PC-9 (cell line): ENCODE results near the gene CDADC1. TPM values are rescaled to one million over a fixed set of nuclear protein-coding genes. Genes with fewer than 3 reads are reported as not detected.

Experiments
- BruUV-seq: library from RNA; stranded (reverse); fragments of 400-500 nt; replicated peaks from 2 replicates; lab custom pipeline; 2021; lab: Mats Ljungman, UMichigan
- CTCF ChIA-PET: fragments of 300-600 bp; sonication (Branson Sonifier 250); formaldehyde crosslinking; loops from one replicate; lab custom pipeline; 2022; ENCODE audit warnings: antibody characterized with exemption; lab: Charles Lee
- POLR2A ChIA-PET: fragments of 300-600 bp; sonication (Branson Sonifier 250); formaldehyde crosslinking; loops from one replicate; lab custom pipeline; 2022; ENCODE audit warnings: antibody characterized with exemption; ENCODE audit not compliant: unreplicated experiment; lab: Charles Lee
- DNase-seq, 2 experiments: peaks; one replicate each; pipeline versions ENCODE4 v3.0.0 to v3.0.0-alpha.2; 2015 to 2022; ENCODE audit warnings: mixed read lengths in 1 of 2
- H2AFZ ChIP-seq: fragments of 200-600 bp; sonication (generic); 2 replicates; pipeline ENCODE4 v1.8.1; 2017; ENCODE audit warnings: antibody characterized with exemption
- H3F3A ChIP-seq: fragments of 200-600 bp; sonication (generic); 2 replicates; pipeline ENCODE4 v1.8.1; 2017; ENCODE audit warnings: antibody characterized with exemption, mild to moderate bottlenecking, low read depth; ENCODE audit not compliant: insufficient read depth
- H3K27ac ChIP-seq: fragments of 200-600 bp; sonication (generic); 2 replicates; pipeline ENCODE4 v1.6.1; 2016; ENCODE audit warnings: mixed run types
- H3K27me3 ChIP-seq: fragments of 200-600 bp; sonication (generic); 2 replicates; pipeline ENCODE4 v1.6.1; 2016; ENCODE audit warnings: low read depth, mixed run types; ENCODE audit not compliant: insufficient read depth
- H3K36me3 ChIP-seq: fragments of 200-600 bp; sonication (generic); 2 replicates; pipeline ENCODE4 v1.6.1; 2016; ENCODE audit warnings: low read depth, mixed run types
- H3K4me1 ChIP-seq: fragments of 200-600 bp; sonication (generic); replicated peaks from 2 replicates; pipeline ENCODE4 v1.6.1; 2016; ENCODE audit warnings: mixed run types; ENCODE audit not compliant: insufficient read depth
- H3K4me2 ChIP-seq: fragments of 200-600 bp; sonication (generic); 2 replicates; pipeline ENCODE4 v1.6.1; 2017; ENCODE audit warnings: mixed run types
- H3K4me3 ChIP-seq: fragments of 200-600 bp; sonication (generic); 2 replicates; pipeline ENCODE4 v1.6.1; 2016; ENCODE audit warnings: mixed run types
- H3K79me2 ChIP-seq: fragments of 200-600 bp; sonication (generic); 2 replicates; pipeline ENCODE4 v1.6.1; 2017; ENCODE audit warnings: low read depth, mixed run types
- H3K9me2 ChIP-seq: fragments of 200-600 bp; sonication (generic); 2 replicates; pipeline ENCODE4 v1.8.1; 2017; ENCODE audit warnings: mild to moderate bottlenecking; ENCODE audit not compliant: insufficient read depth
- H3K9me3 ChIP-seq: fragments of 200-600 bp; sonication (generic); 2 replicates; pipeline ENCODE4 v1.8.1; 2016; ENCODE audit warnings: low read depth; ENCODE audit not compliant: insufficient read depth
- H4K20me1 ChIP-seq: fragments of 200-600 bp; sonication (generic); 2 replicates; pipeline ENCODE4 v1.8.1; 2017; ENCODE audit not compliant: insufficient read depth
- EZH2 ChIP-seq: fragments of 200-600 bp; sonication (generic); IDR thresholded peaks from 2 replicates; pipeline ENCODE4 v1.8.0; 2017; ENCODE audit warnings: antibody characterized with exemption, low read depth
- intact Hi-C: fragments of 100-400 bp; cut with micrococcal nuclease; formaldehyde crosslinking; loops from one replicate; pipeline ENCODE4 v1.10.0; 2022; ENCODE audit not compliant: unreplicated experiment
- total RNA-seq: library from RNA; stranded (reverse); gene quantifications from 2 replicates; pipeline ENCODE4 v1.2.3, GENCODE V29; 2021
- TF ChIP-seq, protein P1 (sequence below): fragments of 200-600 bp; sonication (generic); conservative IDR thresholded peaks from 2 replicates; pipeline ENCODE4 v1.6.1; 2017; ENCODE audit warnings: mixed run types, antibody characterized with exemption, mild to moderate bottlenecking, moderate library complexity

Gene CDADC1
- total RNA-seq, 1 experiment from 2014 or later, result 12.4 TPM

GRCh38 chr13:49295244-49295643 is 47.5 kb downstream of the CDADC1 start:
- Histone ChIP-seq H4K20me1 (no peaks in the 10 kb centered on the region), H2AFZ (no peak overlapping the region), H3K4me3 (no peak overlapping the region), H3F3A (no peaks in the 10 kb centered on the region), H3K9me3 (no peaks in the 10 kb centered on the region), H3K36me3 (no peaks in the 10 kb centered on the region), H3K79me2 (no peaks in the 10 kb centered on the region), H3K4me2 (no peak overlapping the region), H3K4me1 (no peaks in the 10 kb centered on the region), H3K27ac (no peak overlapping the region), H3K27me3 (no peaks in the 10 kb centered on the region), H3K9me2 (no peaks in the 10 kb centered on the region)
- no peak for DNase-seq
- intact Hi-C loops, result loop anchor here (10.0 kb wide), 1 partner anchor 1620 kb away; no protein-coding TSS in a partner anchor
- CTCF ChIA-PET, result interaction anchor here (0.6 to 0.7 kb wide), 2 partner anchors 247 to 715 kb away, joined by 3 to 5 read pairs; no protein-coding TSS in a partner anchor
- no TSS peak for BruUV-seq
- no peak for TF ChIP-seq EZH2
- TF ChIP-seq, protein P1, sequence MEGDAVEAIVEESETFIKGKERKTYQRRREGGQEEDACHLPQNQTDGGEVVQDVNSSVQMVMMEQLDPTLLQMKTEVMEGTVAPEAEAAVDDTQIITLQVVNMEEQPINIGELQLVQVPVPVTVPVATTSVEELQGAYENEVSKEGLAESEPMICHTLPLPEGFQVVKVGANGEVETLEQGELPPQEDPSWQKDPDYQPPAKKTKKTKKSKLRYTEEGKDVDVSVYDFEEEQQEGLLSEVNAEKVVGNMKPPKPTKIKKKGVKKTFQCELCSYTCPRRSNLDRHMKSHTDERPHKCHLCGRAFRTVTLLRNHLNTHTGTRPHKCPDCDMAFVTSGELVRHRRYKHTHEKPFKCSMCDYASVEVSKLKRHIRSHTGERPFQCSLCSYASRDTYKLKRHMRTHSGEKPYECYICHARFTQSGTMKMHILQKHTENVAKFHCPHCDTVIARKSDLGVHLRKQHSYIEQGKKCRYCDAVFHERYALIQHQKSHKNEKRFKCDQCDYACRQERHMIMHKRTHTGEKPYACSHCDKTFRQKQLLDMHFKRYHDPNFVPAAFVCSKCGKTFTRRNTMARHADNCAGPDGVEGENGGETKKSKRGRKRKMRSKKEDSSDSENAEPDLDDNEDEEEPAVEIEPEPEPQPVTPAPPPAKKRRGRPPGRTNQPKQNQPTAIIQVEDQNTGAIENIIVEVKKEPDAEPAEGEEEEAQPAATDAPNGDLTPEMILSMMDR, result no peak
- POLR2A ChIA-PET, result no interaction called here

- TF ChIP-seq, protein P1, result no peak
- no peak for TF ChIP-seq EZH2
- ChIA-PET CTCF (no interaction called here), POLR2A (no interaction called here)
- Histone ChIP-seq H3K79me2 (no peaks in the 10 kb centered on the region), H3K36me3 (no peaks in the 10 kb centered on the region), H3K9me2 (no peaks in the 10 kb centered on the region), H3K27ac (no peak overlapping the region), H2AFZ (no peak overlapping the region), H3K9me3 (no peaks in the 10 kb centered on the region), H3K27me3 (no peaks in the 10 kb centered on the region), H3K4me3 (no peak overlapping the region), H4K20me1 (no peaks in the 10 kb centered on the region), H3K4me1 (no peaks in the 10 kb centered on the region), H3F3A (no peaks in the 10 kb centered on the region), H3K4me2 (no peak overlapping the region)
- BruUV-seq, result no TSS peak
- no peak for DNase-seq
- intact Hi-C loops, result loop anchor here (10.0 kb wide), 1 partner anchor 1618 kb away; no protein-coding TSS in a partner anchor
Measured at GRCh38 chr13:49296659-49297058, 48.9 kb downstream of the CDADC1 start.

GRCh38 chr13:49297338-49297737 is 49.6 kb downstream of the CDADC1 start:
- ChIA-PET POLR2A (no interaction called here), CTCF (no interaction called here)
- H3K36me3 ChIP-seq, result no peaks in the 10 kb centered on the region

More at GRCh38 chr13:49297338-49297737, 49.6 kb downstream of the CDADC1 start:
- H2AFZ ChIP-seq, result no peak overlapping the region
- no peaks in the 10 kb centered on the region for H3K9me3 ChIP-seq
- no peaks in the 10 kb centered on the region for H3K79me2 ChIP-seq
- no peaks in the 10 kb centered on the region for H3K9me2 ChIP-seq
- no peak for DNase-seq
- BruUV-seq, result no TSS peak
- H3K4me2 ChIP-seq, result no peak overlapping the region
- no peaks in the 10 kb centered on the region for H3F3A ChIP-seq
- H3K4me3 ChIP-seq, result no peak overlapping the region
- no peaks in the 10 kb centered on the region for H3K4me1 ChIP-seq
- no peak for TF ChIP-seq EZH2
- TF ChIP-seq, protein P1, result no peak
- H3K27me3 ChIP-seq, result no peaks in the 10 kb centered on the region
- intact Hi-C loops, result loop anchor here (10.0 kb wide), 1 partner anchor 1617 kb away; no protein-coding TSS in a partner anchor
- no peak overlapping the region for H3K27ac ChIP-seq
- no peaks in the 10 kb centered on the region for H4K20me1 ChIP-seq
